HEK293 (cell line): ENCODE results near the gene FAM76A.
A peak's percentile ranks its signal among the peaks of the same experiment; 100 is the strongest.
"Not testable (repeated sequence)": the region's sequence is repeated elsewhere in the genome, so short reads cannot be mapped to it uniquely, and the experiment has no call there.

Experiments
- CTCF ChIA-PET: fragments of 350-600 bp; formaldehyde crosslinking; extraction: SDS; loops from one replicate; lab custom pipeline; 2021; ENCODE audit warnings: antibody characterized with exemption; lab: Yijun Ruan, JAX
- POLR2A ChIA-PET: fragments of 300-600 bp; formaldehyde crosslinking; extraction: SDS; loops from one replicate; lab custom pipeline; 2020; ENCODE audit warnings: antibody characterized with exemption, inconsistent platforms; lab: Yijun Ruan, JAX
- H3K27ac ChIP-seq: fragments of 200-500 bp; sonication (Bioruptor generic); 2 replicates; pipeline ENCODE4 v1.5.1; 2014; ENCODE audit warnings: low read depth, low read length, control low read depth, inconsistent platforms; ENCODE audit errors: extremely low read depth
- H3K36me3 ChIP-seq, 2 experiments: fragments of 200-500 bp in 1 of 2; sonication (Bioruptor generic) in 1 of 2; 1 replicate in 1 of 2; 2 replicates in 1 of 2; pipeline ENCODE4 v1.5.1; 2014 to 2017; ENCODE audit warnings: inconsistent platforms in 2 of 2, low read length in 2 of 2; ENCODE audit not compliant: control insufficient read depth in 2 of 2, insufficient read depth in 1 of 2
- H3K4me1 ChIP-seq: fragments of 200-500 bp; sonication (Bioruptor generic); 2 replicates; pipeline ENCODE4 v1.5.1; 2014; ENCODE audit warnings: mild to moderate bottlenecking, low read length, inconsistent platforms; ENCODE audit not compliant: control insufficient read depth, insufficient read depth
- H3K4me3 ChIP-seq: 2 replicates; pipeline ENCODE4 v1.5.1; 2011; ENCODE audit warnings: low read depth, mild to moderate bottlenecking, control low read depth, low read length, moderate library complexity
- H3K9me3 ChIP-seq: fragments of 200-500 bp; sonication (Bioruptor generic); 2 replicates; pipeline ENCODE4 v1.5.1; 2014; ENCODE audit warnings: low read depth, low read length, inconsistent platforms; ENCODE audit not compliant: control insufficient read depth, insufficient read depth
- PRDM1 ChIP-seq: fragments of 450-650 bp; formaldehyde crosslinking; IDR thresholded peaks from 2 replicates; pipeline ENCODE4; 2016; ENCODE audit warnings: missing biosample characterization, missing genetic modification characterization
- ZBTB21 ChIP-seq: fragments of 450-650 bp; formaldehyde crosslinking; IDR thresholded peaks from 2 replicates; pipeline ENCODE4 v1.5.1; 2017; ENCODE audit warnings: missing biosample characterization, missing genetic modification characterization
- ZNF664 ChIP-seq: fragments of 450-650 bp; formaldehyde crosslinking; IDR thresholded peaks from 2 replicates; pipeline ENCODE4 v1.5.1; 2016; ENCODE audit warnings: missing biosample characterization, missing genetic modification characterization
- TF ChIP-seq, protein P1 (sequence below): fragments of 450-650 bp; formaldehyde crosslinking; IDR thresholded peaks from 2 replicates; pipeline ENCODE4 v1.5.1; 2017; ENCODE audit warnings: missing biosample characterization, missing genetic modification characterization
- TF ChIP-seq, protein P2 (sequence below): fragments of 450-650 bp; formaldehyde crosslinking; IDR thresholded peaks from 2 replicates; pipeline ENCODE4 v1.5.1; 2016; ENCODE audit warnings: missing biosample characterization, missing genetic modification characterization, borderline replicate concordance
- TF ChIP-seq, protein P3 (sequence below): fragments of 450-650 bp; formaldehyde crosslinking; IDR thresholded peaks from 2 replicates; pipeline ENCODE4 v1.5.1; 2016; ENCODE audit warnings: missing biosample characterization, missing genetic modification characterization
- TF ChIP-seq, protein P4 (sequence below): fragments of 450-650 bp; formaldehyde crosslinking; IDR thresholded peaks from 2 replicates; pipeline ENCODE4 v1.5.1; 2017; ENCODE audit warnings: missing biosample characterization, missing genetic modification characterization

Gene FAM76A

DNA sequence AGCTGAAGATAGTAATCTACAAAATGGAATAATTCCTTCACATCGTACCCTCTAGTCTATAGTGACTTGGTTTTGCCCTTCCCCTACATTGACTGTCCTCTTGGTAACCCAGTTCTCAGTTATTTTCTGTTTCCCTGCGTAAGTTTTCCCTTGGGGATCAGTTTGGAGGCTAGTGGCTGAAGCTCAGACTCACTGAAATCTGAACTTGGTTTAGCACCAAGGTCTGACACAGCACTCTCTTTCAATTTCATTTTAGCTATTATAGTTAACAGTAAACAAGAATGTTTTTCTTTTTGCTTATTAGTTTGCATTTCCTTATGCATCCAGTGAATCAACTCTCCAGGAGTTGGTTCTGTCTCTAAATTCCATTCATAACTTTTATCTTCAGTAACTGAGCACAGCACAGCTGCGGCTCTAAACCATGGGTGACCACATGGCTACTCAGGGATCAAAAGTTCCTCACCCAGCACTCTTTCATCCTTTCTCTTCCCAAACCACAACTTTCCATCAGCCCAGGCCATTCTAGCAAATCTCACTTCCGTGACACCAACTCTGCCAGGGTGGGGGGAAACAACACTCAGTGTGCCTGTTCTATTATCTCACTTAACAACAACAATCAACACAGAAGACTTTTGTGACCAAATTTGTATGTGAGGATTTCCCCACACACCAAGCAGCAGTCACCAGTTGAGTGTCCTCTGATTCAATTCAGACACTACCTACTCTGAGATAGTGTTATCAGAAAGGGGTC, 36.2 kb upstream of the FAM76A start:
- H3K36me3 ChIP-seq: no peaks in the 10 kb centered on the region
- H3K4me3 ChIP-seq: no peak overlapping the region
- no peaks in the 10 kb centered on the region for H3K9me3 ChIP-seq
- CTCF ChIA-PET: no interaction called here
- peak; percentile 82 for TF ChIP-seq ZNF664
- TF ChIP-seq, protein P1, sequence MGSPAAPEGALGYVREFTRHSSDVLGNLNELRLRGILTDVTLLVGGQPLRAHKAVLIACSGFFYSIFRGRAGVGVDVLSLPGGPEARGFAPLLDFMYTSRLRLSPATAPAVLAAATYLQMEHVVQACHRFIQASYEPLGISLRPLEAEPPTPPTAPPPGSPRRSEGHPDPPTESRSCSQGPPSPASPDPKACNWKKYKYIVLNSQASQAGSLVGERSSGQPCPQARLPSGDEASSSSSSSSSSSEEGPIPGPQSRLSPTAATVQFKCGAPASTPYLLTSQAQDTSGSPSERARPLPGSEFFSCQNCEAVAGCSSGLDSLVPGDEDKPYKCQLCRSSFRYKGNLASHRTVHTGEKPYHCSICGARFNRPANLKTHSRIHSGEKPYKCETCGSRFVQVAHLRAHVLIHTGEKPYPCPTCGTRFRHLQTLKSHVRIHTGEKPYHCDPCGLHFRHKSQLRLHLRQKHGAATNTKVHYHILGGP: no peak
- no peak for TF ChIP-seq ZBTB21 (tag by site-specific recombination)
- TF ChIP-seq PRDM1 (tag by site-specific recombination): 0 out of 2 replicates have a peak, but pooled peaks have one; percentile 19
- TF ChIP-seq, protein P2, sequence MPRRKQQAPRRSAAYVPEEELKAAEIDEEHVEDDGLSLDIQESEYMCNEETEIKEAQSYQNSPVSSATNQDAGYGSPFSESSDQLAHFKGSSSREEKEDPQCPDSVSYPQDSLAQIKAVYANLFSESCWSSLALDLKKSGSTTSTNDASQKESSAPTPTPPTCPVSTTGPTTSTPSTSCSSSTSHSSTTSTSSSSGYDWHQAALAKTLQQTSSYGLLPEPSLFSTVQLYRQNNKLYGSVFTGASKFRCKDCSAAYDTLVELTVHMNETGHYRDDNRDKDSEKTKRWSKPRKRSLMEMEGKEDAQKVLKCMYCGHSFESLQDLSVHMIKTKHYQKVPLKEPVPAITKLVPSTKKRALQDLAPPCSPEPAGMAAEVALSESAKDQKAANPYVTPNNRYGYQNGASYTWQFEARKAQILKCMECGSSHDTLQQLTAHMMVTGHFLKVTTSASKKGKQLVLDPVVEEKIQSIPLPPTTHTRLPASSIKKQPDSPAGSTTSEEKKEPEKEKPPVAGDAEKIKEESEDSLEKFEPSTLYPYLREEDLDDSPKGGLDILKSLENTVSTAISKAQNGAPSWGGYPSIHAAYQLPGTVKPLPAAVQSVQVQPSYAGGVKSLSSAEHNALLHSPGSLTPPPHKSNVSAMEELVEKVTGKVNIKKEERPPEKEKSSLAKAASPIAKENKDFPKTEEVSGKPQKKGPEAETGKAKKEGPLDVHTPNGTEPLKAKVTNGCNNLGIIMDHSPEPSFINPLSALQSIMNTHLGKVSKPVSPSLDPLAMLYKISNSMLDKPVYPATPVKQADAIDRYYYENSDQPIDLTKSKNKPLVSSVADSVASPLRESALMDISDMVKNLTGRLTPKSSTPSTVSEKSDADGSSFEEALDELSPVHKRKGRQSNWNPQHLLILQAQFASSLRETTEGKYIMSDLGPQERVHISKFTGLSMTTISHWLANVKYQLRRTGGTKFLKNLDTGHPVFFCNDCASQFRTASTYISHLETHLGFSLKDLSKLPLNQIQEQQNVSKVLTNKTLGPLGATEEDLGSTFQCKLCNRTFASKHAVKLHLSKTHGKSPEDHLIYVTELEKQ: no peak
- TF ChIP-seq, protein P3, sequence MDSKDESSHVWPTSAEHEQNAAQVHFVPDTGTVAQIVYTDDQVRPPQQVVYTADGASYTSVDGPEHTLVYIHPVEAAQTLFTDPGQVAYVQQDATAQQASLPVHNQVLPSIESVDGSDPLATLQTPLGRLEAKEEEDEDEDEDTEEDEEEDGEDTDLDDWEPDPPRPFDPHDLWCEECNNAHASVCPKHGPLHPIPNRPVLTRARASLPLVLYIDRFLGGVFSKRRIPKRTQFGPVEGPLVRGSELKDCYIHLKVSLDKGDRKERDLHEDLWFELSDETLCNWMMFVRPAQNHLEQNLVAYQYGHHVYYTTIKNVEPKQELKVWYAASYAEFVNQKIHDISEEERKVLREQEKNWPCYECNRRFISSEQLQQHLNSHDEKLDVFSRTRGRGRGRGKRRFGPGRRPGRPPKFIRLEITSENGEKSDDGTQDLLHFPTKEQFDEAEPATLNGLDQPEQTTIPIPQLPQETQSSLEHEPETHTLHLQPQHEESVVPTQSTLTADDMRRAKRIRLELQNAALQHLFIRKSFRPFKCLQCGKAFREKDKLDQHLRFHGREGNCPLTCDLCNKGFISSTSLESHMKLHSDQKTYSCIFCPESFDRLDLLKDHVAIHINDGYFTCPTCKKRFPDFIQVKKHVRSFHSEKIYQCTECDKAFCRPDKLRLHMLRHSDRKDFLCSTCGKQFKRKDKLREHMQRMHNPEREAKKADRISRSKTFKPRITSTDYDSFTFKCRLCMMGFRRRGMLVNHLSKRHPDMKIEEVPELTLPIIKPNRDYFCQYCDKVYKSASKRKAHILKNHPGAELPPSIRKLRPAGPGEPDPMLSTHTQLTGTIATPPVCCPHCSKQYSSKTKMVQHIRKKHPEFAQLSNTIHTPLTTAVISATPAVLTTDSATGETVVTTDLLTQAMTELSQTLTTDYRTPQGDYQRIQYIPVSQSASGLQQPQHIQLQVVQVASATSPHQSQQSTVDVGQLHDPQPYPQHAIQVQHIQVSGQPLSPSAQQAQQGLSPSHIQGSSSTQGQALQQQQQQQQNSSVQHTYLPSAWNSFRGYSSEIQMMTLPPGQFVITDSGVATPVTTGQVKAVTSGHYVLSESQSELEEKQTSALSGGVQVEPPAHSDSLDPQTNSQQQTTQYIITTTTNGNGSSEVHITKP (tag by site-specific recombination): 0 out of 2 replicates have a peak, but pooled peaks have one; percentile 36
- TF ChIP-seq, all 188 proteins: peak for 3
- Histone ChIP-seq H3K27ac (no peak overlapping the region), H3K4me1 (no peaks in the 10 kb centered on the region)
- POLR2A ChIA-PET: interaction anchor here (0.7 kb wide), 1 partner anchor 59 kb away, joined by 4 read pairs; no protein-coding TSS in a partner anchor

DNA sequence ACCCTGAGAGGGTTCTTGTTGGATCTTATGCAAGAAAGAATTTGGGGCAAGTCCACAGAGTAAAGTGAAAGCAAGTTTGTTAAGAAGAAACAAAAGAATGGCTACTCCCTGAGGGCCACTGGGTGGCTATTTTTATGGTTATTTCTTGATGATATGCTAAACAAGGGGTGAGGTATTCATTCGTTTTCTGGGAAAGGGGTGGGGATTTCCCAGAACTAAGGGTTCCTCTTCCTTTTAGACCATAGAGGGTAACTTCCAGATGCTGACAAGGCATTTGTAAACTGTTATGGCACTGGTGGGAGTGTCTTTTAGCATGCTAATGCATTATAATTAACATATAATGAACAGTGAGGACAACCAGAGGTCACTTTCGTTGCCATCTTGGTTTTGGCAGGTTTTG, 35.6 kb upstream of the FAM76A start:
- H3K36me3 ChIP-seq: no peaks in the 10 kb centered on the region
- H3K9me3 ChIP-seq: no peaks in the 10 kb centered on the region
- ChIA-PET CTCF (no interaction called here), POLR2A (no interaction called here)
- no peak overlapping the region for H3K4me3 ChIP-seq
- TF ChIP-seq, protein P4, sequence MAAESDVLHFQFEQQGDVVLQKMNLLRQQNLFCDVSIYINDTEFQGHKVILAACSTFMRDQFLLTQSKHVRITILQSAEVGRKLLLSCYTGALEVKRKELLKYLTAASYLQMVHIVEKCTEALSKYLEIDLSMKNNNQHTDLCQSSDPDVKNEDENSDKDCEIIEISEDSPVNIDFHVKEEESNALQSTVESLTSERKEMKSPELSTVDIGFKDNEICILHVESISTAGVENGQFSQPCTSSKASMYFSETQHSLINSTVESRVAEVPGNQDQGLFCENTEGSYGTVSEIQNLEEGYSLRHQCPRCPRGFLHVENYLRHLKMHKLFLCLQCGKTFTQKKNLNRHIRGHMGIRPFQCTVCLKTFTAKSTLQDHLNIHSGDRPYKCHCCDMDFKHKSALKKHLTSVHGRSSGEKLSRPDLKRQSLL: no peak
- 0 out of 2 replicates have a peak, but pooled peaks have one; percentile 2 for TF ChIP-seq ZNF664
- no peaks in the 10 kb centered on the region for H3K4me1 ChIP-seq
- H3K27ac ChIP-seq: no peak overlapping the region

DNA sequence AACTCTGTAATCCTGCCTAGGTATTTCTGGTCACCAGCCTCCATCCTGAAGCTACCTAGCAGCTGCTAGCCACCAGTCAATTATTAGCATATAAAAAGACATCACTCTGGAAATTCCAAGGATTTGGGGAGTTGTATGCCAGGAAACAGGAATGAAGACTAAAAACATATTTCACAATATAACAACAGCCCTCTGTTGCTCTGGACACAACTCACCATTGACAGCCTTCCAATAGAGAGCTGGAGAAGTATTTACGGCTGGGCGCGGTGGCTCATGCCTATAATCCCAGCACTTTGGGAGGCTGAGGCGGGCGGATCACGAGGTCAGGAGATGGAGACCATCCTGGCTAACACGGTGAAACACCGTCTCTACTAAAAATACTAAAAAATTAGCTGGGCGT, 28.9 kb upstream of the FAM76A start:
- POLR2A ChIA-PET, H3K36me3 ChIP-seq, H3K9me3 ChIP-seq, H3K4me3 ChIP-seq, H3K4me1 ChIP-seq, H3K27ac ChIP-seq, CTCF ChIA-PET: not testable (repeated sequence)
